H1 (cell line): ENCODE data around the gene NME7. TPM values are rescaled to one million over a fixed set of nuclear protein-coding genes. Genes with fewer than 3 reads are reported as not detected.

Source experiments
- KDM4A ChIP-seq: IDR thresholded peaks from one replicate; pipeline ENCODE4 v1.7.1; 2012; ENCODE audit warnings: low read depth, mild to moderate bottlenecking, moderate library complexity, low read length, inconsistent platforms; ENCODE audit not compliant: severe bottlenecking
- TAF1 ChIP-seq: IDR thresholded peaks from 2 replicates; pipeline ENCODE4 v1.6.1; 2011; ENCODE audit warnings: mild to moderate bottlenecking, low read depth, low read length
- polyA plus RNA-seq, 7 experiments: library from polyadenylated mRNA; depleted of rRNA in 3 of 7; stranded (reverse) in 5 of 7; unstranded in 2 of 7; fragments of >200 nt in 5 of 7; fragments of 200-250 nt in 2 of 7; gene quantifications; 1 replicate in 5 of 7; 2 replicates in 1 of 7; 4 replicates in 1 of 7; pipeline versions ENCODE4 v1.2.1 to v1.2.3, GENCODE V29; 2011 to 2013; ENCODE audit warnings: missing spikeins in 2 of 7, mixed read lengths in 2 of 7
- total RNA-seq: library from RNA; stranded (reverse); fragmentation: NEBNext Ultra II Directional; extraction: Animal tissue kit (Norgen Biotek cat#: 25700); gene quantifications from 2 replicates; pipeline ENCODE4 v1.2.1, GENCODE V29; 2021

NME7 gene
- total and polyA plus RNA-seq, 2 of the 8 experiments (the other 6 are each of a cell fraction or from before 2014, with no cell fraction given), result 11.6 to 28.5 TPM

GRCh38 chr1:169090900-169091311 lies 276.7 kb downstream of the NME7 start (continued):
- TF ChIP-seq KDM4A (no peak), TAF1 (no peak)
